Epithelial cell of esophagus (primary cell): ENCODE measurements around the gene FXYD6.

Experiments used
- DNase-seq: peaks from one replicate; pipeline ENCODE4 v3.0.0; 2010; ENCODE audit warnings: low read depth
- H3K4me3 ChIP-seq: 2 replicates; pipeline ENCODE4 v1.5.1; 2011; ENCODE audit warnings: mild to moderate bottlenecking, low read length, control low read depth
- CTCF ChIP-seq: IDR thresholded peaks from 2 replicates; pipeline ENCODE4 v1.5.1; 2011; ENCODE audit warnings: low read depth, mild to moderate bottlenecking, low read length, control low read depth, inconsistent platforms; ENCODE audit not compliant: insufficient read depth; ENCODE audit errors: missing control alignments

Gene FXYD6

GRCh38 chr11:117921456-117921855 is 45.0 kb upstream of the FXYD6 start:
- TF ChIP-seq CTCF, result no peak
- DNase-seq, result no peak
- no peak overlapping the region for H3K4me3 ChIP-seq

GRCh38 chr11:117919781-117920221 is 43.3 kb upstream of the FXYD6 start:
- DNase-seq, result peak; percentile 32
- no peak overlapping the region for H3K4me3 ChIP-seq
- no peak for TF ChIP-seq CTCF

- DNase-seq, result no peak
- no peak overlapping the region for H3K4me3 ChIP-seq
Measured at GRCh38 chr11:117919341-117919740, 42.9 kb upstream of the FXYD6 start.

GRCh38 chr11:117918366-117919255 is 42.2 kb upstream of the FXYD6 start:
- no peak overlapping the region for H3K4me3 ChIP-seq
- TF ChIP-seq CTCF, result no peak
- DNase-seq, result no peak

More at GRCh38 chr11:117919341-117919740, 42.9 kb upstream of the FXYD6 start:
- no peak for TF ChIP-seq CTCF

GRCh38 chr11:117917591-117918151 is 41.2 kb upstream of the FXYD6 start:
- H3K4me3 ChIP-seq, result no peak overlapping the region
- no peak for DNase-seq
- TF ChIP-seq CTCF, result no peak

- no peak overlapping the region for H3K4me3 ChIP-seq
- DNase-seq, result no peak
- TF ChIP-seq CTCF, result no peak
Measured at GRCh38 chr11:117916956-117917355, 40.5 kb upstream of the FXYD6 start.
